GM18507 (cell line): ENCODE results near the gene UBE2O.

Experiments
- DNase-seq: peaks from one replicate; pipeline ENCODE4 v3.0.0; 2011; ENCODE audit warnings: low read depth; ENCODE audit not compliant: insufficient read length; ENCODE audit errors: extremely low spot score
- FAIRE-seq: peaks from 2 replicates; lab custom pipeline; 2011; peaks lifted over from hg19 to GRCh38; lab: Jason Lieb, UNC

Gene UBE2O

GRCh38 chr17:76444518-76445311, 8.2 kb downstream of the UBE2O start:
- DNase-seq, result no peak
- no peak for FAIRE-seq

DNA sequence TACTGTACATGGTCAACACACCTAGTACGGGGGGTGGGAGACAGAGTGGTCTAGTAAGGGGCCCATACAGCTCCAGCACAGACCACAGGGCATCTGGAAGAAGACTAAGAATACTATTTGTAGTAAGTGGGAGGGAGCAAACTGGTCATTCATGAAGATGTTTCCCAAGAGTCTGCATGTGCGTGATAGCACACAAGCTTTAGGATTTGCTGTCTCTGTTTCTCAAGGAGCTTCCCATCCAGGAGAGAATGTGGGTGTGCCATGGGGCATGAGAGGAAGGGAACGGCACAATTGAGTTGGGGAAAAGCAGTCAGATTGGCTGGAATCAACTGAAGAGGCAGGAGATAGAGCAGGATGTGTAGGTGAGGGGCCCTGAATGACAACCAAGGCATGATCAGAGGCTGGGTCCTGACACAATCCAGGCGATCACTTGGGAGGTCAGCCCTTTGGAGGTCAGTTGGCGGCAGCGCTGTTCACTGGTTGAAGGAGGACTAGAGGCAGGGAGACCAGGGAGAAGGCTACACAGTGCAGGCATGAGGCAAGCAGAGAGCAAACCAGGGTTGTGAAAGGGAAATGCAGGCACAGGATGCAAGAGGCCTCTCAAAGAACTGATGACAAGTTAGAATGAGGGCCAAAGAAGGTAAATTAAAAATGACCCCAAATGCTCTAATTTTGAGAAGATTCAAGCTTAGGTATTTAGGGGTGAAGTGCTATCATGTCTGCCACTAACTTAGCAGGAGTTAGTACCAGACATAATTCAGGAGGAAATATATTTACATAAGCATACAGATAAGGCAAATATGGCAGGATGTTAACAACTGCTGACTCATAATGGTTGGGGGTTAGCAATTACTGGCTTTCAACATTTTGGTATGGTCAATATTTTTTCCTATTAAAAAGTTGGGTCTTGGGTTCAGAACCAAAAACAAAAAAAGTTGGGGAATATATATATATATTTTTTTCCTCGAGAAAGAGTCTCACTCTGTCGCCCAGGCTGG, 10.3 kb downstream of the UBE2O start:
- FAIRE-seq (peak; percentile 35), DNase-seq (no peak)

- FAIRE-seq (no peak), DNase-seq (no peak)
These were observed 11.1 kb downstream of the UBE2O start for GRCh38 chr17:76441686-76442340.

- FAIRE-seq (no peak), DNase-seq (no peak)
These were observed 12.1 kb downstream of the UBE2O start for GRCh38 chr17:76440751-76441362.

- DNase-seq (no peak), FAIRE-seq (no peak)
These were observed 13.5 kb downstream of the UBE2O start for GRCh38 chr17:76439314-76439928.

GRCh38 chr17:76438906-76439305, 14.0 kb downstream of the UBE2O start:
- DNase-seq (no peak), FAIRE-seq (no peak)

- DNase-seq (no peak), FAIRE-seq (no peak)
These were observed 15.2 kb downstream of the UBE2O start for GRCh38 chr17:76437467-76438402.

- FAIRE-seq (no peak), DNase-seq (no peak)
These were observed 17.2 kb downstream of the UBE2O start for GRCh38 chr17:76435751-76436150.

GRCh38 chr17:76434870-76435269, 18.1 kb downstream of the UBE2O start:
- DNase-seq (no peak), FAIRE-seq (no peak)

DNA sequence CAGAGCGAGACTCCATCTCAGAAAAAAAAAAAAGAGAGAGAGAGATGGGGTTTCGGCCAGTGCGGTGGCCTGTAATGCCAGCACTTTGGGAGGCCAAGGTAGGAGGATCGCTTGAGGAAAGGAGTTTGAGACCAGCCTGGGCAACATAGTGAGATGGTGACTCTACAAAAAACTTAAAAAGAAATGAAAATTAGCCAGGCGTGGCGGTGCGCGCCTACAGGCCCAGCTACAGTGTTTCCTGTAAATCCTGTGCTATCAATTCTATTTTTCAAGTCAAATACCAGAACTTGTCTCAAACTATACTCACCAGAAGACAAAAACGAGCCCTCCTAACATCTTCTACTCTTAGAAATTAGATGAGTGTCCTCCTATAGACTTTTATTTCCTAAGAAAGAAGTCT, 19.3 kb downstream of the UBE2O start:
- FAIRE-seq, result no peak
- no peak for DNase-seq

GRCh38 chr17:76432712-76433336, 20.1 kb downstream of the UBE2O start:
- FAIRE-seq (peak; percentile 67), DNase-seq (no peak)

- DNase-seq (no peak), FAIRE-seq (no peak)
These were observed 20.9 kb downstream of the UBE2O start for GRCh38 chr17:76432004-76432403.

DNA sequence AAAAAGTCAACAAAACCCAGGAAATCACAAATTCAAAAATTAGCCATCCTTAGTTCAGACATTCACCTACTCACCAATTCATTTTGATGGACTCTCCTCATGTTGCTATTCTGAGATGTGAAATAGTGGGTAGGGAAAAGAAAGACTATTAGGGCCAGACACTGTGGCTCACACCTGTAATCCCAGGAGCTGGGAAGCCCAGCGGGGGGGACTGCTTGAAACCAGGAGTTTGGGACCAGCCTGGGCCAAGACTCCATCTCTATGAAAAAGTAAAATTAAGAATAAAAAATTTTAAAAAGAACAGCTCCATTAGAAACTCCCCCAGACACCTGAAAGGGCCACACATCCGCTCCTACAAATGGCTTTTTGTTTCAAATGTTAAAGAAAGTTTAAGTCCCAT, 21.4 kb downstream of the UBE2O start:
- DNase-seq (no peak), FAIRE-seq (no peak)

GRCh38 chr17:76428511-76428910, 24.4 kb downstream of the UBE2O start:
- DNase-seq, result no peak
- no peak for FAIRE-seq

- no peak for FAIRE-seq
These were observed 25.3 kb downstream of the UBE2O start for GRCh38 chr17:76427501-76428231.

GRCh38 chr17:76426853-76427252, 26.1 kb downstream of the UBE2O start:
- FAIRE-seq, result no peak
- DNase-seq, result no peak

More at GRCh38 chr17:76427501-76428231, 25.3 kb downstream of the UBE2O start:
- no peak for DNase-seq

DNA sequence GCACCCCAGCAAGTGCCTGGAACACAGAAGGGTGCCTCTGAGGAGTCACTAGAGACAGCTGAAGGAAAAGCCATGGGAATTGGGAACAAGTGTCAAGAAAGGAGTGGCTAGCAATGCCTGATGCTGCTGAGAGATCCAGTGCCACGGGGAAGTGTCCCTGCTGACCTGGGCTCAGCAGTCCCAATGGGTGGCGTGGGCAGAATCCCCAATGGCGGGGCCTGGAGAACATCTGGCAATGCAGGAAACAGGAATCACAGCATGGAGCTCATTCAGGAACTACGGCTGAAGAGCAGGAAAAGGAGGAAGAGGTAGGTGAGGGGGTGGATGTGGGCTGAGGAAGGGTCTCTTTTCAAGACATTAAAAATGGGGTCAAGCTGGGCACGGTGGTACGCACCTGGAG, 30.1 kb downstream of the UBE2O start:
- DNase-seq (no peak), FAIRE-seq (no peak)
